ENCODE results near the gene CAMTA1. TPM values are rescaled to one million over a fixed set of nuclear protein-coding genes. Genes with fewer than 3 reads are reported as not detected.

Gene CAMTA1
- total RNA-seq, 1 donor from 2014 or later, result 114 TPM

- intact Hi-C loops (cut with DNase I), result no loop called here
- no peak for DNase-seq (ENCODE audit: low spot score)
Observed at GRCh38 chr1:7068552-7068951, 283.3 kb downstream of the CAMTA1 start.

- DNase-seq (ENCODE audit: low spot score), result no peak
- intact Hi-C loops (cut with DNase I), result loop anchor here (1.0 to 5.0 kb wide), 4 partner anchors 72 to 349 kb away; no protein-coding TSS in a partner anchor
Observed at GRCh38 chr1:7069931-7070330, 284.7 kb downstream of the CAMTA1 start.

DNA sequence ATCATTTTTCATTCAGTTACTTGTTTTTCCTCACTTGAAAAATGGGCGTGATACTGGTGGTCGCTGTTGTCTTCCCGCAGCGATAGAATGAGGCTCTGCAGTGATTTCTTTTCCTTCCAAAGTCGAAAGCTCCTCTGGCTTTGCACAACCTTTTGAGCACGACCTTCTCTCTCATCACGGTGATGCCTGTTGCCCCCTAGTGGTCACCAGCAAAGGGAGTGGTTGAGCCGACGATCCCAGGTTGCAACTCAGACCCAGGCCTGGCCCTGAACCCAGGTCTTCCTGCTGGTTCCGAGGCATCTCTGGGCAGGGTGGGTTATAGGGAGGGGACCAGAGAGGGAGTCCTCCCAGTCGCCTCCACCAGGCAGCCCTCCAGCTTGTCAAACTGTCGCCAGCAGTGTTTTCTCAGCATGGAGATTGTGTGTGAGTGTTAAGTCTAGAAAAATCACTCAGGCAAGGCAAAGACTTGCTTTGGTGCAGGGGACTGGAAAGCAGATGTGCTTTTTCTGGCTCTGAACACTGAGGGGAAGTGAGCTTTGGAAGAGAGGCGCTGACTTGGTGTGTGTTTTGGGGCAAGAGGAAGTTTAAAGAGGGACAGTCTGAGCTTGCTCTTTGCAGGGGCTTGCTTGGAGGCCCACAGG is 285.3 kb downstream of the CAMTA1 start:
- intact Hi-C loops (cut with DNase I), result loop anchor here (1.0 to 5.0 kb wide), 4 partner anchors 72 to 350 kb away; no protein-coding TSS in a partner anchor
- DNase-seq (ENCODE audit: low spot score), result no peak

- intact Hi-C loops (cut with DNase I), result no loop called here
- no peak for DNase-seq (ENCODE audit: low spot score)
Observed at GRCh38 chr1:7076117-7076516, 290.9 kb downstream of the CAMTA1 start.

DNA sequence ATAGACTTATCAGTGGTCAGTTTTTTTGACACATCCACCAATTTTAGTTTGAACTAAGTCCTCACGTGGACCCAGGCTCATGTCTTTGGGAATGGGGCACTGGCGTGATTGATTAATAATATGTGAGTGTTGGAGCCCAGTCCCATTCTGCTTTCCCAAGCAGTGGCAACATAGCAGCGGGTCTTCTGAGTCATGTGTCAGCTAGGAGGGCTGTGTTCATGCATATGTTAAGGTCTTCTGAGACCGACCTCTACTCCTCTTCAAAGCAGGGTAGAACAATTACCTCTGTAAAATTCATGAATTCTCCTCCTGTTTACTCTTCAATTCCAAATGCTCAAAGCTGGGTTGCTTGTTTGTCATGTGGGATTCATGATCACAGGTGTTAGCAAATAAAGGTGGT is 291.3 kb downstream of the CAMTA1 start:
- no peak for DNase-seq (ENCODE audit: low spot score)

GRCh38 chr1:7077136-7077535 is 291.9 kb downstream of the CAMTA1 start:
- intact Hi-C loops (cut with DNase I), result no loop called here
- DNase-seq (ENCODE audit: low spot score), result no peak

More for the DNA sequence above, 291.3 kb downstream of the CAMTA1 start:
- intact Hi-C loops (cut with DNase I), result no loop called here

DNA sequence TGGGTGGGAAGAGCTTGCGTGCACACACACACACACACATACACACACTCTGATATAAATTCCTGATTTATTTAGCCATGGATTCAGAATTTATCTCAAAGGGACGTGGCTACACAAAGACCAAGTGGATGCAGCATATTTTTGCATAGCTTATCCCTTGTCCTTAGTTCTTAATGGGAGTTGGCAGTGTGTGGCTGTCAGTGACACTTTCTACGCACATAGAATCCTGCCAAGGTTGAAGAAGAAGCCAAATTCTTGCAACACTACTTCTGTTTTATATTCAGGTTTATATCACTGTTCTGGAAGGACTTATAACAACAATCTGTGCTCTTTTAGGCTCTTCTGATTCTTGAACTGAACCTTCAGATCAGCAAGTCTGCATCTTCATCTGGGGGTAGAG is 292.7 kb downstream of the CAMTA1 start:
- intact Hi-C loops (cut with DNase I), result no loop called here
- no peak for DNase-seq (ENCODE audit: low spot score)

- intact Hi-C loops (cut with DNase I), result no loop called here
- no peak for DNase-seq (ENCODE audit: low spot score)
Observed at GRCh38 chr1:7079637-7080036, 294.4 kb downstream of the CAMTA1 start.

GRCh38 chr1:7084232-7084894 is 299.1 kb downstream of the CAMTA1 start:
- DNase-seq (ENCODE audit: low spot score), result no peak
- intact Hi-C loops (cut with DNase I), result no loop called here

DNA sequence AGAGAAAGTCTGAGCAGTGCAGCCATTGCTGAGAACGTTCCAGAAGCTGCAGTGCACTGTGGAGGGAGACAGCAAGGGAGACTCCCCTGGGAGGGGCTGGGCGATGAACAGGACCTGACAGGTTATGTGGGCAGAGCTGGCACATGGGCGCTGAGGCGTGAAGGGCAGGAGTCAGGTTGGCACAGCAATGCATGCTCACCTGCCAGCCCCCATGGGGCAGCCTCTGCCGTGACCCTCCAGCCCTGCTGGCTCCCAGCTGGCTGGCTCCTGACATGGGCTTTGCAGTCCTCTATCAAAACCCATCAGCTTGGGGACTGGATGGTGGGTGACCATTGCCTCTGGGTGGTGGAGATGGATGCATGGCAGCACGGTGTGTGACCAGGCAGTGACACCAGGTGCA is 300.3 kb downstream of the CAMTA1 start:
- intact Hi-C loops (cut with DNase I), result no loop called here
- DNase-seq (ENCODE audit: low spot score), result no peak

DNA sequence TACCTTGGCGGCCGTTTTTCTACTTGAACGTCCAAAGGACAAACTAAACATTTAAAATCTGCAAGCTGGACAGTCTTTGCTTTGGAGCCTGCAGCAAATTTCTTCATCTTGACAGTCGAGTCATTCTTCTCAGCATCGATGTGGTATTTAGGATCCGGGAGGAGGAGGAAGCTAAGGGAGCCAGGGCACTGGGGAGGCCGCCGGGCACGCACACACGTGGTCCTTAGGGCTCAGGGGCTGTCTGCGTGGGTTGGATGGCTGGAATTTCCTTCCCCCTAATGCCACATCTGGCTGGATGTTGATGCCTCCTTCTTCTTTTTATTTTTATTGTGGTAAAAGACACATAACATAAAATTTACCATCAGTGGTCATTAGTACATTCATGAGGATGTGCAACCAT is 300.9 kb downstream of the CAMTA1 start:
- DNase-seq (ENCODE audit: low spot score), result no peak
- intact Hi-C loops (cut with DNase I), result no loop called here

DNA sequence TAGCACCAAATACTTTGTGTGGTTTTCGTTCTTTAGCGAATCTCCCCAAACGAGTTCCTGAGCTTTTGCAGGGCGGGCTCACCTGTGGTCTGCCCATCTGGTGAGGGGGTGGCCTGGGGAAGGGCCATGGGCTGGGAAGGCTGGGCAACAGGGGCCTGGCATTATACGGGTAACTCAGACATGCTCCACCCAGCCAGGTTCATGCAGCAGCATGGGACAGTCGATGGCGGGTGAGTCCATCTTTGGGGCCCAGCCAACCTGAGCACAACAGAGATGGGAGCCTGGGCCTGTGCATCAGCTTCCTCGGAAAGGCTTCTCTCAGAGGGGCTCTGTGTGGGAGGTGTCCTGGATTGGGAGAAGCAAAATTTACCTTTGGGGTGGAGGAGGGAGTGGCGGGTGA is 302.6 kb downstream of the CAMTA1 start:
- no peak for DNase-seq (ENCODE audit: low spot score)
- intact Hi-C loops (cut with DNase I), result no loop called here

GRCh38 chr1:7089497-7089896 is 304.2 kb downstream of the CAMTA1 start:
- no peak for DNase-seq (ENCODE audit: low spot score)
- intact Hi-C loops (cut with DNase I), result no loop called here

GRCh38 chr1:7093297-7093696 is 308.0 kb downstream of the CAMTA1 start:
- intact Hi-C loops (cut with DNase I), result no loop called here
- no peak for DNase-seq (ENCODE audit: low spot score)

GRCh38 chr1:7094086-7094485 is 308.8 kb downstream of the CAMTA1 start:
- intact Hi-C loops (cut with DNase I), result no loop called here
- no peak for DNase-seq (ENCODE audit: low spot score)

DNA sequence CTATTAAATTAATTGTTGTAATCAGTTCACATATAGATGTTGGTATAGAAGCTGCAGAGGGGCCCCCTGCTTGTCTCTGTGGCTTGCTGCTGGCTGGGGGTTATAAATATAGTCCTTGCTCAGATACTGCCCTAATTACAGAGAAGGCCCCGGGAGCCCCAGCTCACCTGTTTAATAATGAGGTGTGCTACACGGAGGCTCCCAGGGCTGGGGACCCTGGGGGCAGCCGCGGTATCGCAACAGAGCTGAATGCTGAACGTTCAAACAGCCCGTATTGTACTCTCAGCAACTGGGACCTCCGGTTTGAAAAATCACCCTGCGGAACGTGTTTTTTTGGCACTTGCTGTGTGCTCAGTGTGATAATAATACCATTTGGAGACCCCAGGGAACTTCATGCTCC is 309.3 kb downstream of the CAMTA1 start:
- DNase-seq (ENCODE audit: low spot score), result no peak
- intact Hi-C loops (cut with DNase I), result no loop called here

DNA sequence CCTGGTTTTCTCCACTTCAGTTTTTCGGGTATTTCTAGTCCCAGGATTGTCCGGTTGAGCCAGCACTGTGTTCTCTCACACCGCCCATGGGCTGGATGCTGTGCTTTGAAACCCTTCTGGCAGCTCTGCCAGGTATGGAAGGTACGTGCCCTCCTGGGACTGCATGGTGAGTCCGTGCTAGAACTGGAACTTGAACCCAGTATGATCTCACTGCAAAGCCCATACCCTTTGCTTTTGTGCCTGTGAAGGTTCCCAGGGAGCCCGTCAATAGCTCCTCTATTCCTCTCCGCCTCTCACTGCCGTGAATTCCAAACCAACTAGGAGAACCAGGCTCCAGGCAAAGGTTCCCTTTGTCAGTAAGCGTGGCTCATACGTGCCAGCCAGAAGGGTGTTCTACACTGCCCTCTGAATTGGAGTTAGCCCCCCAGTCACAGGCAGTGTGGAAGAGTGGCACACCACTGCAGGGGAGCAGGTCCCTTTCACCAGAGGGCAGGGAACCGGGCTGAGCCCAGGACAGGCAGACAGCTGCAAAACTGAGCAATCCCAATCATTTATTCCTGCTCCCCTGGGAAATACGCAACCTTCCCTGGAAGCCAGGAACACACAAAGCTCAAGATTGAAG is 310.2 kb downstream of the CAMTA1 start:
- intact Hi-C loops (cut with DNase I), result no loop called here
- DNase-seq (ENCODE audit: low spot score), result no peak

- intact Hi-C loops (cut with DNase I), result no loop called here
- no peak for DNase-seq (ENCODE audit: low spot score)
Observed at GRCh38 chr1:7097938-7098592, 312.8 kb downstream of the CAMTA1 start.

DNA sequence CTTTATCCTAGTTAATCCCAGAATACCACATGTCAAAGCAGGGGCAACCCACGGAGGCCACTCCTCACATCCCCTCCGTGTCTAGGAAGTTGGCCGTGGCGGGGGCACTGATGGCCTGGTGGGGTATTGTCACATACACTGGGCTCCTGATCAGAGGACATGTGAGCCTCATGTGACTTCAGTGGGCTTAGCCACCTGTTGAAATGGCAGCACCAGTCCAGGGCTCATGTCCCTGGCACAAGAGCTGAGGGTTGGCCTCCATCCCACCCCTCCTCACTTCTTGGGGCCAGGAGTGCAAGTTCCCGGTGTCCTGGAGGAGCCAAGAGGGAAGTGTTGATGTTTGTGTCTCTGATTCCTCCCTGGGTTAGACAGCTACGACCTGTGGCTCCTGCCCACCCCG is 313.4 kb downstream of the CAMTA1 start:
- intact Hi-C loops (cut with DNase I), result no loop called here
- no peak for DNase-seq (ENCODE audit: low spot score)

- DNase-seq (ENCODE audit: low spot score), result no peak
- intact Hi-C loops (cut with DNase I), result no loop called here
Observed at GRCh38 chr1:7100479-7100878, 315.2 kb downstream of the CAMTA1 start.

DNA sequence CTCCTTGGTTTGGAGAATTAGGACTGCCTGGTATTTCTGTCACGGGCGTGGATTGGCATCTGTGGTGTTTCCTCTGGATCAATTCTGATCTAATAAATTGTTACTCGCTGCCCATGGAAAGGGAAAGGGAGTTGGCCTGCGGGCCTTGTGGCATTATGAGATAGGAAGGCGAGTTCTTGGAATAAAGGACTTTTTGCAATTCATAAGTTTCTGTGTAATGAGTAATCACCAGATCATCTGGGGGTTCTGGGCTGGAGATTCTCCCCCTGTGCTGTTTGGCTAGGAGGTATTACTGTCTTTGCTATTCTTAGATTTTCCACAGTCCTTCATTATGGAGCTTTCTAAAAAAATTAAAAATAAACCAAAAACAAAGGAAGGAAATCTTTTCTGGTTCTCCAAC is 315.9 kb downstream of the CAMTA1 start:
- intact Hi-C loops (cut with DNase I), result no loop called here
- no peak for DNase-seq (ENCODE audit: low spot score)
